HepG2 (cell line): ENCODE measurements around the gene NDRG2. TPM values are rescaled to one million over a fixed set of nuclear protein-coding genes. Genes with fewer than 3 reads are reported as not detected.
A peak's percentile ranks its signal among the peaks of the same experiment; 100 is the strongest.

Source experiments
- ASH2L ChIP-seq: fragments of 300-600, 200-600 bp; sonication (generic); IDR thresholded peaks from 2 replicates; pipeline ENCODE4 v1.7.0; 2017; ENCODE audit warnings: low read depth, mild to moderate bottlenecking, moderate library complexity, mixed read lengths, low read length; ENCODE audit not compliant: insufficient read length
- CHD2 ChIP-seq: IDR thresholded peaks from 2 replicates; pipeline ENCODE4 v1.6.1; 2011; ENCODE audit warnings: low read depth, low read length, improper control_type of control experiment
- DBP ChIP-seq: sonication (generic); formaldehyde crosslinking; IDR thresholded peaks from 2 replicates; pipeline ENCODE4 v1.4.0; 2020; ENCODE audit warnings: missing genetic modification reagents; ENCODE audit errors: not compliant biosample characterization
- FOXP4 ChIP-seq: sonication (generic); formaldehyde crosslinking; IDR thresholded peaks from 2 replicates; pipeline ENCODE4 v1.4.0; 2020; ENCODE audit warnings: missing genetic modification reagents
- HMGXB4 ChIP-seq, 2 experiments: sonication (generic) in 1 of 2; formaldehyde crosslinking in 1 of 2; IDR thresholded peaks; 2 replicates each; pipeline versions ENCODE4 v1.4.0 to v1.6.1; 2018 to 2020; ENCODE audit warnings: missing genetic modification reagents in 2 of 2, borderline replicate concordance in 1 of 2, low read depth in 1 of 2, mild to moderate bottlenecking in 1 of 2, missing biosample characterization in 1 of 2
- MEIS1 ChIP-seq: sonication (generic); formaldehyde crosslinking; IDR thresholded peaks from 2 replicates; pipeline ENCODE4 v1.9.0; 2021; ENCODE audit warnings: mild to moderate bottlenecking, missing genetic modification reagents, moderate library complexity, borderline replicate concordance
- MIXL1 ChIP-seq: IDR thresholded peaks from 2 replicates; pipeline ENCODE4 v1.6.1; 2016
- NFIC ChIP-seq: IDR thresholded peaks from 2 replicates; pipeline ENCODE4 v1.6.1; 2012; ENCODE audit warnings: mild to moderate bottlenecking, low read length, inconsistent platforms
- NONO ChIP-seq, 2 experiments: fragments of 450-650 bp in 1 of 2; sonication (generic) in 1 of 2; formaldehyde crosslinking in 1 of 2; IDR thresholded peaks in 1 of 2; conservative IDR thresholded peaks in 1 of 2; 2 replicates each; pipeline versions ENCODE4 v1.6.1 to v1.8.0; 2017 to 2022; ENCODE audit warnings: mild to moderate bottlenecking in 1 of 2, missing genetic modification reagents in 1 of 2, moderate library complexity in 1 of 2
- PHF5A ChIP-seq: IDR thresholded peaks from one replicate; pipeline ENCODE4 v1.6.1; 2018; ENCODE audit warnings: low read depth, missing genetic modification reagents; ENCODE audit not compliant: unreplicated experiment
- REXO4 ChIP-seq: sonication (generic); formaldehyde crosslinking; IDR thresholded peaks from 2 replicates; pipeline ENCODE4 v1.8.0; 2022; ENCODE audit warnings: missing genetic modification reagents, mild to moderate bottlenecking, borderline replicate concordance
- SKIL ChIP-seq: sonication (generic); formaldehyde crosslinking; IDR thresholded peaks from 2 replicates; pipeline ENCODE4 v1.8.0; 2022; ENCODE audit warnings: missing genetic modification reagents, mild to moderate bottlenecking, moderate library complexity, borderline replicate concordance
- ZBTB38 ChIP-seq: sonication (generic); formaldehyde crosslinking; IDR thresholded peaks from 2 replicates; pipeline ENCODE4 v1.5.1; 2020; ENCODE audit warnings: mild to moderate bottlenecking, missing genetic modification reagents
- ZNF124 ChIP-seq: sonication (generic); formaldehyde crosslinking; IDR thresholded peaks from 2 replicates; pipeline ENCODE4 v1.4.0; 2020; ENCODE audit warnings: missing genetic modification reagents
- ZNF572 ChIP-seq: sonication (generic); formaldehyde crosslinking; IDR thresholded peaks from 2 replicates; pipeline ENCODE4 v1.5.1; 2020; ENCODE audit warnings: mild to moderate bottlenecking, missing genetic modification reagents
- ZNF687 ChIP-seq: sonication (generic); formaldehyde crosslinking; IDR thresholded peaks from 2 replicates; pipeline ENCODE4 v1.5.1; 2020; ENCODE audit warnings: mild to moderate bottlenecking, missing genetic modification reagents, moderate library complexity
- ZSCAN9 ChIP-seq: IDR thresholded peaks from 2 replicates; pipeline ENCODE4 v1.6.1; 2016; ENCODE audit warnings: borderline replicate concordance
- polyA plus RNA-seq, 8 experiments: library from polyadenylated mRNA; depleted of rRNA in 3 of 8; stranded (reverse) in 7 of 8; unstranded in 1 of 8; fragments of >200 nt; fragmentation: Illumina TruSeq in 4 of 8; extraction: Trizol in 4 of 8; gene quantifications; 2 replicates each; pipeline versions ENCODE4 v1.2.1 to v1.2.3, GENCODE V29; 2011 to 2016; ENCODE audit warnings: low read depth in 4 of 8, missing spikeins in 1 of 8, mixed read lengths in 1 of 8; ENCODE audit not compliant: insufficient read depth in 1 of 8
- total RNA-seq, 5 experiments: library from RNA; depleted of rRNA; stranded (reverse); fragments of >200 nt; fragmentation: Illumina TruSeq; extraction: Trizol; gene quantifications; 2 replicates each; pipeline ENCODE4 v1.2.3, GENCODE V29; 2016; ENCODE audit warnings: low read depth in 1 of 5

Gene NDRG2
- total and polyA plus RNA-seq, 2 of the 13 experiments (the other 11 are each of a cell fraction or from before 2014, with no cell fraction given): 27.2 to 189 TPM

- no peak for TF ChIP-seq SKIL (CRISPR knock-in tag)
- TF ChIP-seq FOXP4 (CRISPR knock-in tag): peak; percentile 40; the same call in 1 of the 2 replicates
- no peak for TF ChIP-seq REXO4
- TF ChIP-seq ZNF687 (CRISPR knock-in tag): peak; percentile 70
- TF ChIP-seq DBP (CRISPR knock-in tag): no peak
- peak; percentile 76 for TF ChIP-seq MIXL1 (CRISPR knock-in tag)
- peak; percentile 32; the same call in 1 of the 2 replicates for TF ChIP-seq NFIC
- no peak for TF ChIP-seq NONO (IDR thresholded peaks at IDR 0.05)
- 0 out of 2 replicates have a peak, but pooled peaks have one; percentile 21 for TF ChIP-seq NONO (CRISPR knock-in tag; conservative IDR thresholded peaks at IDR 0.05)
- 0 out of 2 replicates have a peak, but pooled peaks have one; percentile 55 for TF ChIP-seq ZNF124 (CRISPR knock-in tag)
- peak; percentile 27 for TF ChIP-seq ZSCAN9 (CRISPR knock-in tag)
- TF ChIP-seq PHF5A (CRISPR knock-in tag): peak; percentile 56
- peak; percentile 69 for TF ChIP-seq ASH2L
- no peak for TF ChIP-seq CHD2
- TF ChIP-seq MEIS1: no peak
- peak in 1 of 2 experiments; percentile 38; a peak in 1 of 4 replicates for TF ChIP-seq HMGXB4 (CRISPR knock-in tag; IDR thresholded peaks at IDR 0.05; ENCODE audit: borderline replicate concordance in 1 of 2, low read depth in 1 of 2)
- TF ChIP-seq ZBTB38 (CRISPR knock-in tag): peak; percentile 67; the same call in 1 of the 2 replicates
- 0 out of 2 replicates have a peak, but pooled peaks have one; percentile 69 for TF ChIP-seq ZNF572 (CRISPR knock-in tag)
These were observed 19.2 kb upstream of the NDRG2 start (continued) for GRCh38 chr14:21043974-21044618.
